KOPT-K1 (cell line): ENCODE results near the gene RCN1.
"Not testable (repeated sequence)": the region's sequence is repeated elsewhere in the genome, so short reads cannot be mapped to it uniquely, and the experiment has no call there.

Experiments used
- H3K27ac ChIP-seq: fragments of 200-600 bp; sonication (generic); 2 replicates; pipeline ENCODE4 v1.5.1; 2016; ENCODE audit warnings: antibody characterized with exemption, mild to moderate bottlenecking, low read depth, low read length; ENCODE audit not compliant: poor library complexity, severe bottlenecking
- H3K36me3 ChIP-seq: fragments of 200-600 bp; sonication (generic); 2 replicates; pipeline ENCODE4 v1.5.1; 2017; ENCODE audit warnings: antibody characterized with exemption, mild to moderate bottlenecking, low read length, moderate library complexity; ENCODE audit not compliant: insufficient read depth
- H3K9me3 ChIP-seq: fragments of 200-600 bp; sonication (generic); 2 replicates; pipeline ENCODE4 v1.5.1; 2017; ENCODE audit warnings: antibody characterized with exemption, low read length, mild to moderate bottlenecking; ENCODE audit not compliant: insufficient read depth, poor library complexity, severe bottlenecking

RCN1 gene

DNA sequence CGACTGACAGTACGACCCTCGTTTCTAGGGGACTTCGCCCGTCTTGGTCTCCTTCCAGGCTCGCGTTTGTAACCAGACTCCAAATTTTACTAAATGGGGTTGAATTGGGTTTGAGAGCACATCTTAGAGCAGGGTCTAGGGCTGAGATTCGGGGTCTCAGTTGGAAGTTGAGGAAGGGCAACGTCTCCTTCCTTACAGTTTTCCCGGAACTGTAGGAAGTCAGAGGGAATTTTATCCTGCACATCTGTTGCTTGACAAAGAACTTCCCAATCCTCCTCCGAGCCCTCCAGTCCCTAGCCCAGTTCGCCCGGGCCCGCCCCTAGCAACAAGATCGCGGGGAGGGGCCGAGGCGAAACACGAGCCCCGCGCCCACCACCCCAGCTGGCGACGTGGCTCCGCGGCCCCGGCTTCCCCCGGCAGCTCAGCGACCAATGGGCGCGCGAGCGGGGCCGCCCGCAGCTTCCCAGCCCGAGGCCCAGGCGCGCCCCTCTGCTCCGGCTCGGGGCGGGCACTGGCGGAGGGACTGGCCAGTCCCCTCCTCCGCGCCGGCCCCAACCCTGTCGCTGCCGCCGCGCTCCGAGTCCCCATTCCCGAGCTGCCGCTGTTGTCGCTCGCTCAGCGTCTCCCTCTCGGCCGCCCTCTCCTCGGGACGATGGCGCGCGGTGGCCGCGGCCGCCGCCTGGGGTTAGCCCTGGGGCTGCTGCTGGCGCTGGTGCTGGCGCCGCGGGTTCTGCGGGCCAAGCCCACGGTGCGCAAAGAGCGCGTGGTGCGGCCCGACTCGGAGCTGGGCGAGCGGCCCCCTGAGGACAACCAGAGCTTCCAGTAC is at the start of gene RCN1:
Gene RCN1, plus strand, starts transcription at position 530 of the 826 bp plus-strand sequence. Its CDS starts 123 bp downstream, at position 653.
- peak within 1 kb of the TSS; percentile 91 for H3K27ac ChIP-seq
- H3K36me3 ChIP-seq, result peaks cover 4% of the 10 kb centered on the region
- no peaks in the 10 kb centered on the region for H3K9me3 ChIP-seq

DNA sequence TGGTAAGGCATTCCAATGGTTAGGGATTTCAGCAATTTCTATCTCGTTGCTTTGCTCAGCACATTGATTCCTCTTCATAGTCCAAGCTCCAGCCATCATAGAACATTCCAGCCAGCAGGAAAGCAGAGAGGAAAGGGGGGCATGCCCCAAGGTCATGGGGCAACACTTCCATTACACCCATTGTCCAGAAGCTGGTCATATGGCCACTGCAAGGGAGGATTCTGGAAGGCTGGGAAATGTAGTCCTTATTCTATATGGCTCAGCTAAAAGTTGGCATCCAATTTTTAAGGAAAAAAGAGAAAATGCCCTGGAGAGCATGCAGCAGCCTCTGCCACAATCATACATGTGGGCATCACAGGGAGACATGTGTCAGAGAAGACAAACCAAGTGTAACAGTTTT is 47.1 kb upstream of the RCN1 start:
- no peaks in the 10 kb centered on the region for H3K36me3 ChIP-seq
- H3K9me3 ChIP-seq, result no peaks in the 10 kb centered on the region
- H3K27ac ChIP-seq, result no peak overlapping the region

DNA sequence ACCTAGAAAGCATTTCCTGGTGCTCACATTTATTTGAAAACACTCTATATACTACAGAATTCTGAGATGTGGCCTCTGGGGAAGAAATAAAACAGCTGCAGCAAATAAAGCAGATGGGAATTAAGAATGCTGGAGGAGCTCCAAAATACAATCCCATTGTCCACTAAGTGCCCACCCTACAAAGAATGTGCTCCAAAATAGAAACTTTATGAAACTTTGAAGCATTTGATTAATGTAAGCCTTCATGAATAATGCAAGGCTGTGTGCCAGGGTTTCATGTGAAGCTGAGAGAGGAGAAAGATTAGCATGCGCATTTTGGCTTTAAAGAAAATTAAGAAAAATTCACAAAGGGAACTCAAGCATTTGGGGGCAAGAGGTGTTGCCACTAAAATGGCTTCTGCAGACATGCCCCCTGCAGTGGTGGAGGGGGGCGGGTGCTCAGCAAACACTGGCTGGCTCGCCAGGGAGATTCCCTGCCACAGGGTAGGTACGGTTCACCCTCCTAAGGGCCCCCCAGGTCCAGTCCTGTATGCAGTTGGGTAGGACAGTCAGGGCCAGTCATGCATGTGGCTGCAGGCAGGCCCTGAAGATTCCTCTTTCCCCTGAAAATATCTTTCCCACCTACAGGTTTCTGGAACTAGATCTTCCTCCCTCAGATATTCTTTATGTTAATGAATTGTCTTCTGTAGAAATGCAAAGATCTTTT is 46.6 kb upstream of the RCN1 start:
- Histone ChIP-seq H3K27ac (no peak overlapping the region), H3K9me3 (no peaks in the 10 kb centered on the region), H3K36me3 (no peaks in the 10 kb centered on the region)

DNA sequence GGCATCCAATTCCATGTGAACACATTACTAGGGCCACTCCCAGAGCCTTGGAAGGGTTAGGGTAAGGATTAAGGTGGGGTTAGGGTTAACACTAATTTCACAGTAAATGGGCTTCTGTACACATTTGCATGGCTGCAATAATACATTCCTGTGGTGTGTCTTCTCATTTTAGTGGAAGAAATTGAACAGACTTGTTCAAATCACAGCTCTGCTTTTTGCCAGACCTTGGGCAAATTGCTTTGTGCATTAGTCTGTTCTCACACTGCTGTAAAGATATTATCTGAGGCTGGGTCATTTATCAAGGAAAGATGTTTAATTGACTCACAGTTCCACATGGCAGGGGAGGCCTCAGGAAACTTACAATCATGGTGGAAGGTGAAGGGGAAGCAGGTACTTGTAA is 45.4 kb upstream of the RCN1 start:
- Histone ChIP-seq H3K9me3 (no peaks in the 10 kb centered on the region), H3K36me3 (no peaks in the 10 kb centered on the region), H3K27ac (no peak overlapping the region)

DNA sequence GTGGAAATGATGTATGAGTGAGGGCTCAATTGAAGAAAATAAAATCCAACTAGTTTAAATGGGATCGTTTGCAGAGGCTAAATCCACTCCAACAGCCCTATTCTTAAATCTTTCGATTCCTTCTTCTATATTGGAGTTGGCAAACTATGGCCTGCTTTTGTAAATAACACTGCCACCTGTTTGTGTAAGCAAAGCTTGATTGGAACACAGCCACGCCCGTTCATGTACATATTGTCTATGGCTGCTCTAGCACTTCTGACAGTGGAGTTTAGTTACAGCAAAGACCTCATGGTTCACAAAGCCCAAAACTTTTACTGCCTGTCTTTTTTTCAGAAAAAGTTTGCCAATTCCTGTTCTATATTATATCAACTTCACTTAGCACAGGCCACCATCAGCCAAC is 40.6 kb upstream of the RCN1 start:
- Histone ChIP-seq H3K9me3 (no peaks in the 10 kb centered on the region), H3K27ac (no peak overlapping the region), H3K36me3 (no peaks in the 10 kb centered on the region)

DNA sequence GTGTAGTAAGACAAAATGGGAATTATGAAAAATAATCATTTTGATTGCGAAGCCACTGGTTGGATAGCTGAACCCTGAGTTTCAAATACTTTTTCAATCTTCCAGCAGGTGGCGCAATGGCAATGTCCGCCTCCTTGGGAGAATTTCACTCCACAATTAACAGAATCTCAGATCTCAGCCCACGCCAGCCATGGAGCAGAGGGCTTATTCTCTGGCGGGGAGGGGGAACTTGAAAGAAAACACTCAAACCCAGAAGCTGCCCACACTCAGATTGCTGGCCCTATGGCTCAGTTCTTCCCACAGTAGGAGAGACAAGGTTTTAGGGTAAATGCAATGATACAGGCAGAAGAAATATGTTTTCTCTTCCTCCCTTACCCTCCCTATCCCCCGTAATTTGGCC is 38.7 kb upstream of the RCN1 start:
- no peak overlapping the region for H3K27ac ChIP-seq
- no peaks in the 10 kb centered on the region for H3K36me3 ChIP-seq
- no peaks in the 10 kb centered on the region for H3K9me3 ChIP-seq

DNA sequence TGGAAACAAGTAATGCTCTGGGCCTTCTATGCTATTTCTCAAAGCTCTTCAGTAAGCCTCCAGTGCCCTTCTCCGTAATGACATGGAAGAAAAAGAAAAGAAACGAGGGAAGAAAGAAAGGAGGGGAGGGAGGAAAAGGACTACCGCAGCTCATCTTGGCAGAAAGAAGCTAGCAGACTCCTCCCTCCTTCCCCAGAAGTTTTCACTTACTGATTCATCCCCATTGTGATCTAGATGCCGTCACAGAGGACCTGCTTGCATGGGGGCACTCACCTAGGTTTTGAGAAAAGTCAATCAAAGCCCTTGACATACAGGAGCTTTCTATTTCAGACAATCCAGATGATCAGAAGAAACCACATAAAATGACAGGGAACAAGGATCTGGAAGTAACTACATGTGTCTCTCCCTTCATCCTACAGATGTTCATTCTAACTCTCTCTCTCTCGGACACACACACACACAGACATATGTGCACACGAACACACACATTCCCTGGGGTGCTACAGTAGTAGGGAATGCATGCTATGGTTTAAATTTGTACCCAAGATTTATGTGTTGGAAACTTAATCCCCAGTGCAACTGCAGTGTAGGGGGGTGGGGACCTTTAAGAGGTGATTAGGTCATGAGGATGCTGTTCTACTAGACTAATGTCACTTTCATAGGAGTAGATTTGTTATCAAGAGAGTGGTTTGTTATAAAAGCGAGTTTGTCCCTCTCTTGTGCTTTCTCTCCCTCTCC is 37.6 kb upstream of the RCN1 start:
- no peaks in the 10 kb centered on the region for H3K9me3 ChIP-seq
- no peaks in the 10 kb centered on the region for H3K36me3 ChIP-seq
- no peak overlapping the region for H3K27ac ChIP-seq

DNA sequence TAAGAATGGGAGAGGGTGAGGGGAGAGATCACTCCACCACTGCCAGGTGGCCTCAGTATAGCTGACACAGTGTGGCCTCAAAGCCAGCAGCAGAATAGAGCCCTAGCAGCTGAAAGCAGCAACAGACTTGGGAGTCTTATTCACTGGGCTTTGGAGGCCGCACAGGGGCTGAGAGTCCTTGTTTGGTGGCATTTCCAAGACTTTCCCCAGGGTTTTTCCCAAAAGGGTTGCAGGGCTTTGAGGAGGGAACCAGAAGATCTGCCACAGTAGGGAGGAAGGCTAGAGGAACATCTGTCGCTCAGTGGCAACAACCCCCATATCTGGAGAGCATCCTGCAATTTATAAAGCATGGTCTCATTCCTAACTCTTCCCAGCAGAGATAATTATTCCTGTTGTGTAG is 35.0 kb upstream of the RCN1 start:
- Histone ChIP-seq H3K9me3 (no peaks in the 10 kb centered on the region), H3K36me3 (no peaks in the 10 kb centered on the region)

DNA sequence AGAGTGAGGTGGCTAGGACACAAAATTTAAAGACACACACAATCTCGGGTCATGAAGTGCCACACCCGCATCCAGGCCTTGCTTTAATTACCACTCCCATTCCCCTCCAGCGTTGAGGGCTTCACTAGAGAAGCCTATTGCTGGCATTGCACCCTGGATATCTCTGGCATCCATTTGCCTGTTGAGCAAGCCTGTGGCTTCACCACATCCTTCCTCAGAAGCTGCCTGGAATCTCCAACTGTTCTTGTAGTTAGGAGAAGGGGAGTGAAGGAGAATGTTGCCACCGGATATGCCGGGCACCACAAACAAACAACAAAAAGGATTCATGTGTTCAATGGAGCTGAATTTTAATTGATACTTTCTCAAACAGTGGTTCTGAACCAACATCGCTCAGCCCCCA is 34.4 kb upstream of the RCN1 start:
- Histone ChIP-seq H3K36me3 (no peaks in the 10 kb centered on the region), H3K9me3 (no peaks in the 10 kb centered on the region), H3K27ac (no peak overlapping the region)

More for the DNA sequence above, 35.0 kb upstream of the RCN1 start:
- no peak overlapping the region for H3K27ac ChIP-seq

DNA sequence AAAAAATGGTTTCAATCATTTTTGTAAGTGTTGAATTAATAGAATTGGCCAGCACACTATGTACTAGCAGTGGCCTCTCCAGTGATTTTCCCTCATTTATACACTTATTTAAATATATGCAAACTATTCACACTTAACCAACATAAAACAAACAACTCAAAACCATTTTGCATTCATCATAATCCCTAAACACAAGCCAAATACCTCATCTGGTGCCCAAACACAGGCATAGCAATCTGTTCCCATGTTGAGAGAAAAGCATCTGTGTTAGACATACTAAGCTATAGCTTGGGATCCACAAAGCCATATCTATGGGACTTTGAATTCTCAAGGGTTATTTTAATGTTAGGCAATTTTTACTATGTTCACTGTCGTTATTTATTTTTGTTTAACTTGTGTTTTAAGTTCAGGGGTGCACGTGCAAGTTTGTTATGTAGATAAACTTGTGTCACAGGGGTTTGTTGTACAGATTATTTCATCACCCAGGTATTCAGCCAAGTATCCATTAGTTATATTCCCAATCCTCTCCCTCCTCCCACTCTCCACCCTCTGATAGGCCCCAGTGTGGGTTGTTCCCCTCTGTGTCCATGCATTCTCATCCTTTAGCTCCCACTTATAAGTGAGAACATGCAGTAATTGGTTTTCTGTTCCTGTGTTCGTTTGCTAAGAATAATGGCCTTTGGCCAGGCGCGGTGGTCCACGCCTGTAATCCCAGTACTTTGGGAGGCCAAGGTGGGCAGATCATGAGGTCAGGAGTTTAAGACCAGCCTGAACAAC is 31.0 kb upstream of the RCN1 start:
- Histone ChIP-seq H3K36me3 (no peaks in the 10 kb centered on the region), H3K27ac (no peak overlapping the region), H3K9me3 (no peaks in the 10 kb centered on the region)

DNA sequence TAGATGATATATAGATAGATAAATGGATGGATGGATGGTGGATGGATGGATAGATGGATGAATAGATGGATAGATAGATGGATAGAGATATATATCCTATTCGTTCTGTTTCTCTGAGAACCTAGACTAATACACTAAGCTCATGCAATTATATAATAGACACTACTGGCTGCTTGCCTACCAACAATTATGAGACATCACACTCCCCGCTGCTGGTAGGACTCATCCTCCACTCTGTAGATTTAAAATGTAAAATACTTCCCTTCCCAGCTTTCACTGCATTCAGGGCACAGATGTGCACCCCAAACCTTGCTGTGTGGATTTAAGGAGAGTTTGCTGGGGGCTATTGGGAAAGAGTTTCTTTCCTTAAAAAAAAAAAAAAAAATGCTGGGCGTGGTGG is 28.3 kb upstream of the RCN1 start:
- Histone ChIP-seq H3K27ac (no peak overlapping the region), H3K36me3 (no peaks in the 10 kb centered on the region), H3K9me3 (no peaks in the 10 kb centered on the region)

DNA sequence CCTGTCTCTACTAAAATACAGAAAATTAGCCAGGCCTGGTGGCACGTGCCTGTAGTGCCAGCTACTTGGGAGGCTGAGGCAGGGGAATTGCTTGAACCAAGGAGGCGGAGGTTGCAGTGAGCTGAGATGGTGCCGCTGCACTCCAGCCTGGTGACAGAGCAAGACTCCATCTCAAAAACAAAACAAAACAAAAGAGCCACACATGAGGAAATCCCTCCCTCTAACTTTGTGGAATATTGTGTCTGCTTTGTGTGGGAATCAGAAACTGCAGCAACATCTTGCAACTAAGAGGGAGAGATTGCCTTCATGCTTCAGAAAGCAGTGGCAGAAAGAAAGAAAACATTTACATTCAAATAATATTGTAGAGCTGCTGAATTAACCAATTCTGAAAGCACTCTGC is 27.8 kb upstream of the RCN1 start:
- H3K36me3 ChIP-seq, H3K9me3 ChIP-seq, H3K27ac ChIP-seq: not testable (repeated sequence)

DNA sequence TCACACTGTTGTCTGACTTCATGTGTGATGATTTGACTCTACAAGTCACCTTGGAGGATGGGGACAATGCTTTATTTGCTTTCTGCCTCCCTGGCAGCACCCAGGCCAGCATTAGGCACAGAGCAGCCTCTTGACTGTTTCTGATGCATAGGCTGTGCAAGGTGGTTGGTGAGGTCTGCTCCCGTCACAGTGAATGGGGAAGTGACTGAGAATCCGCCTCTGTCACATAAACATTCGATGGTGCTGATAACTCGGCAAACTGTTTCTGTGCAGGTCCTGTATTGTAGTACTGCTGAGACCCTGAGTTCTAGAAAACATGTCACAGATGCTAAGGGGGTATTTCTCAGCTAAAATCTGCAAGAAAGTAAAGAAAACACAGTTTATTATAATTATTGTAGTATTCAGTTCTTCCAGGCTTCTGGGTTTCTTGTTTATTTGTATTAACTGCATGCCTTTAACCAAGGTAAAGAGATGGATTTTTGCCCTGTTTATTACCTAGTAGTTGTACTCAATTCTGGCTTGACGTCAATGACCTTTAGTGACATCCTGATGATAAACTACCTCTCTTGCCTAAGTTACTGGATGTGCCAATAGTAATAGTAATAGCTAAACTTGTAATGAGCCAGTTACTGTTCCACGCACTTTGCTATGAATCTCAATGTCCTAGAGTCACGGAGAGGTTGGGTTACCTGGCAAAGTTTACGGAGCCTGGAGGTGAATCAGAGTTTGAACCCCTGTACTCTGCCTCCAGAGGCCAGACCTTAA is 24.8 kb upstream of the RCN1 start:
- Histone ChIP-seq H3K36me3 (no peaks in the 10 kb centered on the region), H3K9me3 (no peaks in the 10 kb centered on the region), H3K27ac (no peak overlapping the region)

DNA sequence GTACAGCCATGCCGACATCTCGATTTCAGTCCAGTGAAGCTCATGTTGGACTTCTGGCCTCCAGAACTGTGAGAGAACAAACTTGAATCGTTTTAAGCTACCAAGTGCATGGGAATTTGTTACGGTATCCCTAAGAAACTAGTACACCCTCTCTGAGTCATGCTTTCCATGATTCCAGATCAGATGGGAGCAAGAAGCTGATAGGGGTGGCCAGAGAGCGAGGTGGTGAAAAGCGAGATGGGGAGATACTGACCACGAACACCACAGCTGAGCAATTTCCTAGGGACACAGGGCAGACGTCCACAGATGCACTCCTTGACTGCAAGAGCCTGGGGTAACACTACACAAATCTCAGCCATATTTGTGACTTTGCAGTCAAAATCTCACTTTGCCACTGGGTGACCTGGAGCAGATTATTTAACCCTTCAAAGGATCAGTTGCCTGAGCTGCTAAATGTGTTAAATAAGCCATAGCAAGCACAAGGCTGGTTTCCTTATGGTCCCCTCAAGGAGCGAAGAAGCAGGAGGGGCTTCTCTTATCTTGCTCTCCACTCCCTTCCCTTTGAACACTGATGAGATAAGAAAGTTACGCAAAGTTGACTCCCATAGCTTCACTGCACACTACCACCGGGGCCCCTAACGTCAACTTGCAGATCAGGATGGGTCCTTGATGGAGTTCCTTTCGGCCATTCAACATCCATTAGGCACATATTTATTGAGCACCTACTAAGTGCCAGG is 22.6 kb upstream of the RCN1 start:
- Histone ChIP-seq H3K27ac (no peak overlapping the region), H3K36me3 (no peaks in the 10 kb centered on the region), H3K9me3 (no peaks in the 10 kb centered on the region)
